ENCODE data around the gene MYT1.

DNA sequence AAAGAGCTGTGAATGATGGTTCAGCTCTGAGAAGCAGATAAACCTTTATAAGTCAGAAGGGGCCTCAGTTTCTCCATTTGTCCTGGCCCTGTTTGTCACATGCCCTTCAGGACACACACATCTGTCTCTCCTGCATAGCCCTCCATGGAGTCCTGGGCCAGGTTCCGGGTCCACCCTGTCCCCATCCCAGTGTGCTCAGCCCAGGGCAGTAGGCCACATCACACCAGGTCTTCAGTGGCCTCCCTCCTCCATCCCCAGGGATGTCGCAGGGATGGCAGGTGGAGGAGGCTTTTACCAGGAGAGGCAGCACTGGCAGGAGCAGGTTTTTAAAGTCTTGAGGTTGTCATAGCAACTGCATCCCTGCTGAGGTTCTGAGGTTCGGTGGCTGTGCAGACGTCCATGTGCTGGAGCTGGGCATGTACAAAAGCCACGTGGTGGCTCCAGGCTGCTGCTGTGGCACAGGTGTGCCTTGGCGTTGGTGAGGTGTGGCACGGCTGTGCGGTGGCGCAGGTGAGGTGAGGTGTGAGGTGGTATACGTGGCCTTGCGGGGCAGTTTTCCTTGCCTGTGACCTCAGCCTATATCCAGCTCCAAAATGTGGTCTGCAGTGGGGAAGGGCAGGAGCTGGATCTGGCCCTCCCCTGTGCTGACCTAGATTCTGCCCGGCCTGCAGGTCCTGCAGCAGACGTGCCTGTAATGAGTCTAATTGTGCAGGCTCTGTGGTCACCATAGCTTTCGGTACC, 48.9 kb upstream of the MYT1 start:
- TF ChIP-seq, protein P1, sequence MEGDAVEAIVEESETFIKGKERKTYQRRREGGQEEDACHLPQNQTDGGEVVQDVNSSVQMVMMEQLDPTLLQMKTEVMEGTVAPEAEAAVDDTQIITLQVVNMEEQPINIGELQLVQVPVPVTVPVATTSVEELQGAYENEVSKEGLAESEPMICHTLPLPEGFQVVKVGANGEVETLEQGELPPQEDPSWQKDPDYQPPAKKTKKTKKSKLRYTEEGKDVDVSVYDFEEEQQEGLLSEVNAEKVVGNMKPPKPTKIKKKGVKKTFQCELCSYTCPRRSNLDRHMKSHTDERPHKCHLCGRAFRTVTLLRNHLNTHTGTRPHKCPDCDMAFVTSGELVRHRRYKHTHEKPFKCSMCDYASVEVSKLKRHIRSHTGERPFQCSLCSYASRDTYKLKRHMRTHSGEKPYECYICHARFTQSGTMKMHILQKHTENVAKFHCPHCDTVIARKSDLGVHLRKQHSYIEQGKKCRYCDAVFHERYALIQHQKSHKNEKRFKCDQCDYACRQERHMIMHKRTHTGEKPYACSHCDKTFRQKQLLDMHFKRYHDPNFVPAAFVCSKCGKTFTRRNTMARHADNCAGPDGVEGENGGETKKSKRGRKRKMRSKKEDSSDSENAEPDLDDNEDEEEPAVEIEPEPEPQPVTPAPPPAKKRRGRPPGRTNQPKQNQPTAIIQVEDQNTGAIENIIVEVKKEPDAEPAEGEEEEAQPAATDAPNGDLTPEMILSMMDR (IDR thresholded peaks at IDR 0.05): no peak
- TF ChIP-seq POLR2A (IDR thresholded peaks at IDR 0.05) (no peak), POLR2AphosphoS5 (IDR thresholded peaks at IDR 0.05) (no peak)

Measured in breast epithelium (tissue), 3 donors.